ENCODE measurements around the gene NFASC.

Gene NFASC

GRCh38 chr1:205047764-205048231 is 177.1 kb downstream of the NFASC start:
- no peak for DNase-seq

GRCh38 chr1:205048382-205048781 is 177.7 kb downstream of the NFASC start:
- DNase-seq: no peak

- no peak for DNase-seq
Measured at GRCh38 chr1:205049479-205049878, 178.8 kb downstream of the NFASC start.

GRCh38 chr1:205052690-205053089 is 182.0 kb downstream of the NFASC start:
- DNase-seq: no peak

GRCh38 chr1:205053296-205053695 is 182.6 kb downstream of the NFASC start:
- DNase-seq: no peak

- DNase-seq: no peak
Measured at GRCh38 chr1:205054013-205054412, 183.4 kb downstream of the NFASC start.

GRCh38 chr1:205056188-205056611 is 185.5 kb downstream of the NFASC start:
- no peak for DNase-seq

- DNase-seq: no peak
Measured at GRCh38 chr1:205056956-205057568, 186.4 kb downstream of the NFASC start.

- DNase-seq: no peak
Measured at GRCh38 chr1:205057808-205058575, 187.3 kb downstream of the NFASC start.

- no peak for DNase-seq
Measured at GRCh38 chr1:205058853-205059252, 188.2 kb downstream of the NFASC start.

- DNase-seq: no peak
Measured at GRCh38 chr1:205059660-205060059, 189.0 kb downstream of the NFASC start.

- no peak for DNase-seq
Measured at GRCh38 chr1:205060746-205061145, 190.1 kb downstream of the NFASC start.

- no peak for DNase-seq
Measured at GRCh38 chr1:205061227-205061626, 190.6 kb downstream of the NFASC start.

GRCh38 chr1:205061665-205062069 is 191.0 kb downstream of the NFASC start:
- peak; percentile 78 for DNase-seq

GRCh38 chr1:205062319-205062718 is 191.7 kb downstream of the NFASC start:
- no peak for DNase-seq

- DNase-seq: no peak
Measured at GRCh38 chr1:205062895-205063294, 192.2 kb downstream of the NFASC start.

- no peak for DNase-seq
Measured at GRCh38 chr1:205064301-205064700, 193.6 kb downstream of the NFASC start.

- no peak for DNase-seq
Measured at GRCh38 chr1:205064741-205065316, 194.2 kb downstream of the NFASC start.

- DNase-seq: no peak
Measured at GRCh38 chr1:205065666-205066065, 195.0 kb downstream of the NFASC start.

GRCh38 chr1:205066141-205066818 is 195.6 kb downstream of the NFASC start:
- no peak for DNase-seq

- DNase-seq: no peak
Measured at GRCh38 chr1:205067031-205067430, 196.4 kb downstream of the NFASC start.

GRCh38 chr1:205068001-205068400 is 197.3 kb downstream of the NFASC start:
- DNase-seq: no peak

GRCh38 chr1:205068457-205069040 is 197.9 kb downstream of the NFASC start:
- no peak for DNase-seq
